GM18861 (cell line): Measurements from ENCODE around the gene NEDD8.

ENCODE experiments used
- ATAC-seq: cut with Tn5 transposase; IDR thresholded peaks from one replicate; pipeline ENCODE4 v1.9.1; 2021; ENCODE audit not compliant: unreplicated experiment

Gene NEDD8

GRCh38 chr14:24232121-24232644, at the start of gene NEDD8:
Gene NEDD8 (minus strand): TSS chr14:24232367. CDS start chr14:24232267, 100 bp downstream.
- ATAC-seq = peak; percentile 58

GRCh38 chr14:24281636-24282035, 49.5 kb upstream of the NEDD8 start:
- no peak for ATAC-seq

DNA sequence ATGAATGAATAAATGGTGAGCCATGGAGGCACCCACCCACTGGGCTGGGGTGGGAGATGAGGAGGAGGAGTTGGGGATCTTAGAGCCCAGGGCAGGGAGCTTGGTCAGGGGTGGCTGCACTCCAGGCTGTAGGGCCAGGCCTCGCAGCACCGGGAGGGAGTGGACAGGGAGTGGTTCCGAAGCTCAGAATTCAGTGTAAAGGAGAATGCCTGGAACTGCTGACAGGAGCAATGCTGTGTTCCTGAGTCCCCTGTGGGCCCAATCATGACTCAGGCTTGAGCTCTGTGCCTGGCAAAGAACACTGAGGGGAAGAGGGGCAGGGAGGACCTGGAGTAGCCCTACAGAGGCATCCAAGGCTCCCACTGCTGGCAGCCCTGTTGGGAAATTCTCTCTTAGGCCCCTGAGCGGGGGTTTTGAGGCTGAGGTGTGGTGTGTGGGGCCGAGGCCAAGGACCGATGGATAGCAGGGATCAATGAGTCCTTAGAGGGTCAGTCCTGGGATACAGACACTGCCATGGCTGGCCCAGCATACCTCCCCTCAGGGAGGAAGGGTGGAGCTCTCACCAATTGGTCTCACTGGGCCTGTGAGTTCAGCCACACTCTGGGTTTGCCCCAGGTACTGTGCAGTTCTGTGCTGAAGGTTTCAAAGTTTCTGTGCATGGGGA, 48.8 kb upstream of the NEDD8 start:
- no peak for ATAC-seq

DNA sequence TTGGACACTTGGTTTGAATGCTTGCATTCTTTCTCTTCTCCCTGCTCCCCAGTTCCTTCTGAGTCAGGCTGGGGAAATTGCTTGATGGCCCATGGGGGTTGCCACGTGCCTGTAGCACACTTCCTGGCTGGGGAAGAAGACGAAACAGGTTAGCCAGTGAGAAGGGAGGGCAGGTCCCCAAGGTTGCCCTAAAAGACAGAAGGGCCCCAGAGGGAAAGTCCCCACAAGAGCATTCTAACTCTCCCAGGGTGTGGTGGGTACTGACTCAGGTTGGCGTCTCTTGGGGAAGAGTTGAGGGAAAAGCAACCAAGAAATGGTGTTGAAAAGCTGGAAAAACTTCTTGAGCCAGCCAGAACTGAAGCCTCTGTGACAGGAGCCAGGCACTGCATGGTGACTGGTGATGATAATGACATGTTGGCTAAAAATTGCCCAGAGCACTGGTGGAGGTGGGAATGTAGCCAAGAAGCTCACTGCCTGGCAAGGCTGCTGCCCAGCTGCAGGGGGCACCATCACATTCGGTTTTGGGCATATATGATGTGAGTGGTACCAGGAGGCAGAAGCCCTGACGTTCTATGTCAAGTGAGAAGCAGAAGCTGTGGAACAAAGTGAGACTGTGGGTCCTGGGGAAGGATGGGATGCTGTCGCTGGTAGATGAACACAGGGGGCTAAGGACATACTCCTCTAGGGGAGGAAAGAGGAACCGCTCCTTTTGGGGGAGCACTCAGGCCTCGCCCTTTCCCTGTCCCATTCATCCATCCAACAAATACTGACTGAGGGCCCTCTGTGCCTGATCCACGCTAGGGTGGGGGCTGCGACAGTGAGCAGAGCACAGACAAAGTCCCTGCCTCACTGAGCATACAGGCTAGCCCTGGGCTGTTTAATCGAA, 47.4 kb upstream of the NEDD8 start:
- peak; percentile 74 for ATAC-seq

- ATAC-seq = no peak
These were observed 46.3 kb upstream of the NEDD8 start for GRCh38 chr14:24278424-24278823.

DNA sequence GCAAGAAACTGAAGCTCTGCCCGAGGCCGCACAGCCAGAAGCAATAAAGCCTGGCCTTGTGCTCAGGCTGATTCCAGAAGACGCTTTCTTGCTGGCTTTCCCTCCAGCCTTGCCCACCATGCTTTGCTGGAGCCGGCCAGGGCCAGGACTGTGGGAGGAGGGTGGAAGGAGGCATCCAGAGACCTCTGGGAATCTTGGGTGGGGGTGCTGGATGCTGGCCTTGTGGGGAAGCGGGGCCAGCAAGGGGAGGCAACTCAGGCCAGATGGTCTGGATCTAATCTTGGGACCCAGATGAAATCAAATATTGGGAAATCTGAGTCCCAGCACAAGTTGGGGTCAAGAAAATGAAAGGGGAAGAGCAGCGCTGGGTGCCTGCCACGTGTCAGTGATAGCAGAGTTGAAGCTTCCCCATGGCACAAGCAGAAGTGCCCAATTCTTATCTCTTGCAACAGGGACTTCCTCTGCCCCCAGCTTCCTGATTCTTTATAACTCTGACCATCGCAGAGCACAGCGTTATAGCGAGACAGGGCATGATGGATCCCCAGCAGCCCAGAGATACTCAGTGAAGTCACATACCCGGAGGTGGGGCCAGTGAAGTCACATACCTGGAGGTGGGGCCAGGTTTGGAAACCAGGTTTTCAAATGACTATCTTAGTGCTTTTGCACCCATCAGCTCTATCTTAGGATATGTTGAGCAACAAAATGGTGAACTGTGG, 45.6 kb upstream of the NEDD8 start:
- no peak for ATAC-seq

DNA sequence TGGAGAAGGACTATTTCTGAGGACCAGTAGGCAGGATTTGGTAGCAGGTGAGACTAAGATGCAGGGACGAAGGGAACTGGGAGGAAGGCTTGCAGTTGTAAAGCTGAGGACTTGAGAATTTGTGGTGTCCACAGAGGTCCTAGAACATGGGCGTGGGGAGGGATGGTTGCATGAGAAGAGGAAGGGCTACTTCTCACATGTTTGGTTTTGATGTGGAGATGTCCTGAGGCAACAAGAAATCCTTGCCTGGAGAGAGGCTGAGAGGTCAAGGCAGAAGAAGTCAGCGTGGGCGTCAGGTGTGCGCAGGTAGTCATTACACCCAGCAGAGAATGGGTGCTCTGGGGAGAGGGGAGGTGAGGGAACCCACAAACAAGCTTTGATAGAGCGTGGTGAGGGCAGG, 44.9 kb upstream of the NEDD8 start:
- no peak for ATAC-seq

- ATAC-seq = peak; percentile 43
These were observed 42.0 kb upstream of the NEDD8 start for GRCh38 chr14:24274101-24274543.

DNA sequence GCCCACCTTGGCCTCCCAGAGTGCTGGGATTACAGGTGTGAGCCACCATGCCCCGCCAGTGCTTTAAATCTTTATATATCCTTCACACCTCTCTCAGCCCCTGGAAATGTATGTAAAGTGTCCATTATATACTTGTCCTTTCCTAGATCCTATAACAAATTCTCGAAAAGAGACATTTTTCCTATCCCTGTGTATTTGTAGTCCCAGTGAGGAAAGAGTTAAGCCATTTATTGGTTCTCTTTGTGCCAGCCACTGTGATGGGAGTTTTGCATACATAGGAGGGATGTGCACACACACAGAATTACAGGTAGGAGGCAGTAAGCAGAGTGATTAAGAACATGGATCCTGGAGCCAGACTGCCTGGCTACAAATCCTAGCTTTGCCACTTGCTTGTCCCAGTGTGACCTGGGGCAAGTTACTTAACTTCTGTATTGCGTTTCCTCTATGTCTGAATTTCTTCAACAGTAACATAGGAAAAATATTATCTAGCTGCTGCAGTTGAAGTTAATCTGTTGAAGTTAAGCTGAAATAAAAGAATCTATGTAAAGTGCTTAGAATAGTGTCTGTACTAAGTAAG, 41.3 kb upstream of the NEDD8 start:
- no peak for ATAC-seq

- no peak for ATAC-seq
These were observed 40.3 kb upstream of the NEDD8 start for GRCh38 chr14:24272467-24272866.

DNA sequence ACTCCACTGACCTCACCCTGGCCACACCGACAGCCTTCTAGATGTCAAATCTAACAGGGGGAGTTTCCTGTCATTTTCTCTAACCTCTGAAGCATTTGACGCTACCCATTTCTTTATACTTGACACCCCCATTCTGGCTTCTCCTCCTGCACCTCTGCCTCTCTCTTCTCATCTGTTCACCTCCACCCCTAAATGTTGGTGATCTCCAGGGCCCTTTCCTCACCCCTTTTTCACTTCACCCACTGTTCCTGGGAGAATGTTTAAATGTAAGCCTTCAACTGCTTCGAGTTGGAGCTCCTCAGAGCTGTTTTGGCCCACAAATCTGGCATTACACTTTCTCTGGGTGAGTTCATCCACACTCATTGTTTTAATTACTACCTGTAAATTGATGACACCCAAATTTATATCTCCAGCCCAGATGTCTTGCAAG, 39.7 kb upstream of the NEDD8 start:
- no peak for ATAC-seq

DNA sequence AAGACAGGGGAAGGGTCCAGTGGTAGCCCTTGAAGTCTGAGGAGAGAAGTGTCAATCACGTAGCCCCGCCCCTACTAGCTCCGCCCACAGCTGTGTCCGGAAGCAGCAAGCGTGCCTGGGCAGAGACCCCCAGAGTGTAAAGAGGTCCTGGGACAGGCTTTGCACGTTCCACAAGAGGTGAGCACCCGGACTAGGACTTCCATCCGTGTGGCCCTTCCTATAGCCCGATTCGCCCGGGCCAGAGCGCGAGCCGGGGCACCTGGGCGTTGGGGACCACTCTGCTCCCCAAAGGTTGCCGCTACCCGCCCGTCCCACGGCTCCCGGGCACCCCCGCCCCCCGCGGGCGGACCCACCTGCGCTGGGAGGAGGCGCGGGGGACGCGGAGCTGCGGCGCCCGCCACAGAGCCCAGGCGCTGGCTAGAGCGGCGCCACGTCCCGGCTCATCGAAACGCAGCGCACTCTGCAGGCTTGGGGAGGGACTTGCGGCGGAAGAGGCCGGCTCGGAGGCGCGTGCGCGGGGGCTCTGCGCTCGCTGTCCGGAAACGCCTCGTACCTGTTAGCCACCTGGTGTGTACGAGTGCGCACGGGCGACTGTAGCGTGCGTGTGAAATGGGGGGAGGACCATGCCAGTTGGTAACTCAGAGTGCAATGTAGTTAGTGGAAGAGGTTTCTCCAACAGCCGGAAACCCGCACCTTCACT, 39.1 kb upstream of the NEDD8 start, which contains the start of gene RABGGTA:
Gene RABGGTA, minus strand, starts transcription at position 464 of the 700 bp plus-strand sequence. CDS start 482 bp downstream, outside the sequence.
- ATAC-seq = peak; percentile 71

- no peak for ATAC-seq
These were observed 38.5 kb upstream of the NEDD8 start for GRCh38 chr14:24270537-24271133.

DNA sequence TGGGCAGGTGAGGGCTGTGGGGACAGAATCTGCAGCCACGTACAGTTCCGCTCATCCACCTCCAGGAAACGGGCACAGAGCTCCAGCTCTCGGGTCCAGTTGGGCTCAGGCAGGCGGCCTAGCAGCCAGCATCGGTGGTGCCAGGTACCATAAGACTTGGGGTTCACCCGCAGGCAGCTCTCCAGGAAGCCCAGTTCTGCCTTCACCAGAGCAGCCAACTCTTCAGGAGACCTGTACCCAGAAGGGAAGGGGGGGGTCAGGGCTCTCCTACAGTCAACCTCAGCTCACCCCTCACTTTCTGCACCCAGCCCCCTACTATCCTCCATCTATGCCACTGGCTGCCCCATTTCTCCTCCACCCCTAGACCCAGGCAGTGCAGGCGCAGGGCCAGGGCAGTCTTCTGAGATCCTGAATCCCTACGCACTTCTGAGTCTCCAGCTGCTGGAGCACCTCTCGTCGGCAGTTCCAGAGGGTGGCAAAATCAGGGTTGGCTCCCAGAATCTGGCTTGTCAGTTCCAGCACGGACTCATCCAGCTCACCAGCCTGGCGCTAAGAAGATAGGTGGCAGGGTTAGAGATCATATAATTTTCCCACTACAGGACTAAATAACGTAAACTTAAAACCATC, 37.9 kb upstream of the NEDD8 start:
- ATAC-seq = no peak

DNA sequence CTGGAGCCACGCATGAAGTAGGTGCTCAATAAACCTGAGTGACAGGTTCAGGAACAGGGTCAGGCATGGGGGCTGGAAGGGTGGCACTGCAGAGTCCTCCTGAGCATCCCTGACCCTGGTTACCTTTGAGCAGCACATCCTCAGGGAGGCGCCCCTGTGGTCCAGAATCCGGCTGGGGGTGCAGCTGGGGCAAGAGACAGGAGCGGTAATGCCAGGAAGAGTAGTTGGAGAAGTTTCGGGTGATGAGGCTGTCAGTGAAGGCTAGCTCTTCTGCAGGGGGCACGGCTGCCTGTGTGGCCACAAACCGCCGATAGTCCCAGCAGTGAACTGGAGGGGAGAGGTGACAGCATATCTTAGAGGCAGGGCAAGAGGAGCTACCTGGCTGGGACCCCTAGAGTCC, 37.2 kb upstream of the NEDD8 start:
- no peak for ATAC-seq

DNA sequence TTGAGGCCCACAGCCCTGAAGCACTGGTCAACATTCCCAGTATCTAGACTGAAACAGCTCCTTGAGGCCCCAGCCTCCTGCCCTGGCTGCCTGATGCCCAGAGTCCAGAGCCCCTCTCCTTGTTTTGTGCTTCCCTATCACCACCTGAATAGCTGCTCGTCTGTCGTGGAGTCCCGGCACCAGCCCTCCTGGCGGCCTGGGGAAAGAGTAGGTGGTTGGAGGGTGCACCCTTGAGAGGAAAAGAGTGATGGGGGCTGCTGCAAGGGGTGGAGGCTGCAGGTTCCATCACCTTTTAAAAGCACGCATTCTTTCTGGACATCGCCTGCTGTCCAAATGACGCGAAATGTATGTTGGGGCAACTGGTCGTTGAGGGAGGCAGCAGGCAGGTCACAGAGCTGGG, 36.1 kb upstream of the NEDD8 start:
- no peak for ATAC-seq

DNA sequence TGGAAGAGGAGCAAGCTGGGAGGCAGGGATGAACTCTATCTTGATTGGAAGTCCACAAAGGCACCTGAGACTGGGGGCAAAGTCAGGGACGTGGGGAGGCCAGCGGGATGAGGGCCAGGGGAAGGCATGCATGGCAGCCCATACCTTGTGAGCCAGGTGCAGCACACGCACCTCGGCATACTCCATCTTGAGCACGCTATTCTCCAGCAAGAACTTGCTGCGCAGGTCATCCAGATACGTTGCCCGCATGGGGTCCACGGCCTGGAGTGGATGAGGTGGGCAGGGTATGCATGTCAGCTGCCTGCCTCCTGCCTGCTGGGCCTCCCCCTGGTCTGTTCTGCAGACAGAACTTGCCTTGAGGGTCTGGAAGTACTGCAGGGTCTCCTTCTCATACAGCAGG, 35.3 kb upstream of the NEDD8 start:
- no peak for ATAC-seq

DNA sequence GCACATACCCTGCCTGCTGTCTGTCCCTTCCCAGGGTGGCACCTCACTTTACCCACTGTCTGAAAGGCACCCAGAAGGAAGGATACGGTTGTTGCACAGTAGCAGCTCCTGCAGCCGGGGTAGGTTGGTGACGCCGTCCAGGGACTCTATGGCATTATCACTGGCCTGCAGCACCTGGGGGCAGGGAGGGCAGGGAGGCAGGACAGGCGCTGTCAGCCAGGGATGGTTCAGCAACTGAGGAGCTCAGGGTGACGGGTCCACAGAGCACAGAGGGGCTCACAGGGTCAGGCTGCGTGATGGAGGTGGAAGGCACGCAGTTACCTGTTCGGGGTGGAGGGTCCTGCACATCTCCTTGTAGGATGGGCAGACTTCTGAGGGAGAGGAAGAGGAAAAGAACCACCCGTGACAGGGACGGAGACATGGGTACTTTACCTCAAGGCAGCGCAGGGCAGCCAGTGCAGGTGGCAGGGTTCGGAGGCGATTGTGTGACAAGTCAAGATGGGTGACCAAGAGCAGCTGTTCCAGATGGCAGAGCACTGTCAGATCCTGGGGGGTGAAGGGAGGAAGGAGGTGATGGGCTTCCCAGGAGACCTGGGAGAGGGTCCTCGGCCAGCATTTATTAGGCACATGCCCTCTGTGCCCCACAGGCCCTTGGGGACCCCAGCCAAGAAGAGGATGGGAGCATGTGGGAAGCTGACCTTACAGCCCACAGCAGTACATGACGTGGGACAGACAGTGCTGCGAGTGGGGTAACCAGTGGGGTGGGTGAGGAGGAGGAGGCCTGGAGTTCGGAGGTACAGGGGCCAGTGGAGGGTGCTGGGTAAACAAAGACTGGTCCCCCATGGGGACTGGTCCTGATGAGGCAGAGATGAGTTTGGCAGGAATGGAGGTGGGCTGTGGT, 34.4 kb upstream of the NEDD8 start:
- no peak for ATAC-seq
